ENCODE data around the gene OLIG2. TPM values are rescaled to one million over a fixed set of nuclear protein-coding genes. Genes with fewer than 3 reads are reported as not detected.

Gene OLIG2
- total RNA-seq, 2 donors from 2014 or later, result not detected

- Mint-ChIP-seq H3K27ac (no peak overlapping the region), H3K9me3 (no peaks in the 10 kb centered on the region), H3K36me3 (peaks cover 0 to 4% of the 10 kb centered on the region in 2 donors)
- DNase-seq (ENCODE audit: low spot score in 2 of 2) (no peak), ATAC-seq (peak in 1 of 2 donors; percentile 45)
These were observed 16.2 kb downstream of the OLIG2 start for GRCh38 chr21:33041981-33042380.

GRCh38 chr21:33042812-33043211 lies 17.1 kb downstream of the OLIG2 start:
- DNase-seq (ENCODE audit: low spot score in 2 of 2), result no peak
- Mint-ChIP-seq H3K9me3 (no peaks in the 10 kb centered on the region), H3K36me3 (peaks cover 0 to 4% of the 10 kb centered on the region in 2 donors), H3K27ac (no peak overlapping the region)
- ATAC-seq, result no peak

- Mint-ChIP-seq H3K36me3 (no peaks in the 10 kb centered on the region), H3K9me3 (no peaks in the 10 kb centered on the region), H3K27ac (no peak overlapping the region)
- ATAC-seq (no peak), DNase-seq (ENCODE audit: low spot score in 2 of 2) (no peak)
These were observed 20.7 kb downstream of the OLIG2 start for GRCh38 chr21:33046455-33046854.

- Mint-ChIP-seq H3K27ac (no peak overlapping the region), H3K36me3 (no peaks in the 10 kb centered on the region), H3K9me3 (no peaks in the 10 kb centered on the region)
- DNase-seq (ENCODE audit: low spot score in 2 of 2) (no peak), ATAC-seq (no peak)
These were observed 21.5 kb downstream of the OLIG2 start for GRCh38 chr21:33047231-33047630.

- no peak for DNase-seq (ENCODE audit: low spot score in 2 of 2)
- H3K36me3 Mint-ChIP-seq, result no peaks in the 10 kb centered on the region
- no peak overlapping the region for H3K27ac Mint-ChIP-seq
- H3K9me3 Mint-ChIP-seq, result no peaks in the 10 kb centered on the region
- no peak for ATAC-seq
These were observed 26.2 kb downstream of the OLIG2 start for GRCh38 chr21:33051925-33052324.

GRCh38 chr21:33053951-33054350 lies 28.2 kb downstream of the OLIG2 start:
- ATAC-seq (no peak), DNase-seq (ENCODE audit: low spot score in 2 of 2) (no peak)
- no peak overlapping the region for H3K27ac Mint-ChIP-seq
- no peaks in the 10 kb centered on the region for H3K36me3 Mint-ChIP-seq
- no peaks in the 10 kb centered on the region for H3K9me3 Mint-ChIP-seq

- peak overlapping the region in 1 of 2 donors; percentile 24 for H3K27ac Mint-ChIP-seq
- no peak for ATAC-seq
These were observed 30.3 kb downstream of the OLIG2 start for GRCh38 chr21:33055991-33056390.

GRCh38 chr21:33057385-33057940 lies 31.7 kb downstream of the OLIG2 start:
- DNase-seq (ENCODE audit: low spot score in 2 of 2) (no peak), ATAC-seq (no peak)
- no peaks in the 10 kb centered on the region for H3K36me3 Mint-ChIP-seq
- H3K9me3 Mint-ChIP-seq, result no peaks in the 10 kb centered on the region
- H3K27ac Mint-ChIP-seq, result no peak overlapping the region

More at GRCh38 chr21:33055991-33056390, 30.3 kb downstream of the OLIG2 start:
- Mint-ChIP-seq H3K9me3 (no peaks in the 10 kb centered on the region), H3K36me3 (no peaks in the 10 kb centered on the region)
- DNase-seq (ENCODE audit: low spot score in 2 of 2), result no peak

GRCh38 chr21:33058527-33058926 lies 32.8 kb downstream of the OLIG2 start:
- DNase-seq (ENCODE audit: low spot score in 2 of 2) (no peak), ATAC-seq (no peak)
- no peaks in the 10 kb centered on the region for H3K36me3 Mint-ChIP-seq
- H3K27ac Mint-ChIP-seq, result no peak overlapping the region
- no peaks in the 10 kb centered on the region for H3K9me3 Mint-ChIP-seq

- DNase-seq (ENCODE audit: low spot score in 2 of 2) (no peak), ATAC-seq (no peak)
- H3K9me3 Mint-ChIP-seq, result no peaks in the 10 kb centered on the region
- no peak overlapping the region for H3K27ac Mint-ChIP-seq
- H3K36me3 Mint-ChIP-seq, result no peaks in the 10 kb centered on the region
These were observed 33.2 kb downstream of the OLIG2 start for GRCh38 chr21:33058957-33059356.

- no peak overlapping the region for H3K27ac Mint-ChIP-seq
- no peaks in the 10 kb centered on the region for H3K9me3 Mint-ChIP-seq
- DNase-seq (ENCODE audit: low spot score in 2 of 2) (no peak), ATAC-seq (peak in 1 of 2 donors; percentile 33)
- no peaks in the 10 kb centered on the region for H3K36me3 Mint-ChIP-seq
These were observed 33.7 kb downstream of the OLIG2 start for GRCh38 chr21:33059380-33059841.

- Mint-ChIP-seq H3K27ac (no peak overlapping the region), H3K9me3 (no peaks in the 10 kb centered on the region), H3K36me3 (no peaks in the 10 kb centered on the region)
- ATAC-seq (no peak), DNase-seq (ENCODE audit: low spot score in 2 of 2) (no peak)
These were observed 35.5 kb downstream of the OLIG2 start for GRCh38 chr21:33061233-33061632.

- Mint-ChIP-seq H3K9me3 (no peaks in the 10 kb centered on the region), H3K27ac (no peak overlapping the region), H3K36me3 (no peaks in the 10 kb centered on the region)
- ATAC-seq (no peak), DNase-seq (ENCODE audit: low spot score in 2 of 2) (no peak)
These were observed 37.7 kb downstream of the OLIG2 start for GRCh38 chr21:33063375-33063883.

- no peak for ATAC-seq
- no peak overlapping the region for H3K27ac Mint-ChIP-seq
- H3K36me3 Mint-ChIP-seq, result peaks cover 0 to under 1% of the 10 kb centered on the region in 2 donors
- DNase-seq (ENCODE audit: low spot score in 2 of 2), result no peak
- H3K9me3 Mint-ChIP-seq, result no peaks in the 10 kb centered on the region
These were observed 38.3 kb downstream of the OLIG2 start for GRCh38 chr21:33063907-33064622.

- Mint-ChIP-seq H3K27ac (no peak overlapping the region), H3K9me3 (no peaks in the 10 kb centered on the region), H3K36me3 (peaks cover 0 to 5% of the 10 kb centered on the region in 2 donors)
- no peak for ATAC-seq
- no peak for DNase-seq (ENCODE audit: low spot score in 2 of 2)
These were observed 39.1 kb downstream of the OLIG2 start for GRCh38 chr21:33064623-33065390.

- H3K9me3 Mint-ChIP-seq, result no peaks in the 10 kb centered on the region
- ATAC-seq, result no peak
These were observed 41.3 kb downstream of the OLIG2 start for GRCh38 chr21:33067043-33067442.

GRCh38 chr21:33067457-33067856 lies 41.7 kb downstream of the OLIG2 start:
- Mint-ChIP-seq H3K9me3 (no peaks in the 10 kb centered on the region), H3K36me3 (peaks cover 0 to 5% of the 10 kb centered on the region in 2 donors), H3K27ac (no peak overlapping the region)
- no peak for ATAC-seq
- no peak for DNase-seq (ENCODE audit: low spot score in 2 of 2)

More at GRCh38 chr21:33067043-33067442, 41.3 kb downstream of the OLIG2 start:
- H3K36me3 Mint-ChIP-seq, result peaks cover 0 to 5% of the 10 kb centered on the region in 2 donors
- H3K27ac Mint-ChIP-seq, result no peak overlapping the region
- DNase-seq (ENCODE audit: low spot score in 2 of 2), result no peak
